Retinal pigment epithelial cell (primary cell): ENCODE data around the gene NTSR2.

ENCODE experiments used
- DNase-seq: peaks from one replicate; pipeline ENCODE4 v3.0.0-alpha.2; 2010; ENCODE audit warnings: low read depth
- H3K4me3 ChIP-seq: 2 replicates; pipeline ENCODE4 v1.5.1; 2011; ENCODE audit warnings: mild to moderate bottlenecking, low read length, control low read depth, moderate library complexity
- CTCF ChIP-seq: conservative IDR thresholded peaks from 2 replicates; pipeline ENCODE4 v1.5.1; 2011; ENCODE audit warnings: low read depth, low read length, control low read depth, inconsistent platforms

Gene NTSR2

GRCh38 chr2:11679016-11679415 lies 9.0 kb upstream of the NTSR2 start:
- TF ChIP-seq CTCF, result no peak
- H3K4me3 ChIP-seq, result no peak overlapping the region
- no peak for DNase-seq

- TF ChIP-seq CTCF, result no peak
- no peak for DNase-seq
- no peak overlapping the region for H3K4me3 ChIP-seq
Measured at GRCh38 chr2:11678306-11678960, 8.4 kb upstream of the NTSR2 start.

GRCh38 chr2:11677136-11678055 lies 7.4 kb upstream of the NTSR2 start:
- DNase-seq, result no peak
- H3K4me3 ChIP-seq, result no peak overlapping the region
- no peak for TF ChIP-seq CTCF

GRCh38 chr2:11676640-11677039 lies 6.6 kb upstream of the NTSR2 start:
- peak; percentile 14 for TF ChIP-seq CTCF
- no peak overlapping the region for H3K4me3 ChIP-seq
- no peak for DNase-seq

GRCh38 chr2:11675423-11676112 lies 5.6 kb upstream of the NTSR2 start:
- TF ChIP-seq CTCF, result no peak
- no peak for DNase-seq
- H3K4me3 ChIP-seq, result no peak overlapping the region

GRCh38 chr2:11674983-11675382 lies 5.0 kb upstream of the NTSR2 start:
- no peak for DNase-seq
- TF ChIP-seq CTCF, result no peak
- no peak overlapping the region for H3K4me3 ChIP-seq
